22Rv1 (cell line): ENCODE results near the gene CFAP161.

Experiments
- ZFX ChIP-seq: fragments of 450-650 bp; IDR thresholded peaks from 2 replicates; pipeline ENCODE4 v1.6.1; 2017; ENCODE audit warnings: antibody characterized with exemption, borderline replicate concordance
- TF ChIP-seq, protein P1 (sequence below): fragments of 450-650 bp; IDR thresholded peaks from 2 replicates; pipeline ENCODE4 v1.5.1; 2017; ENCODE audit warnings: mild to moderate bottlenecking

DNA sequence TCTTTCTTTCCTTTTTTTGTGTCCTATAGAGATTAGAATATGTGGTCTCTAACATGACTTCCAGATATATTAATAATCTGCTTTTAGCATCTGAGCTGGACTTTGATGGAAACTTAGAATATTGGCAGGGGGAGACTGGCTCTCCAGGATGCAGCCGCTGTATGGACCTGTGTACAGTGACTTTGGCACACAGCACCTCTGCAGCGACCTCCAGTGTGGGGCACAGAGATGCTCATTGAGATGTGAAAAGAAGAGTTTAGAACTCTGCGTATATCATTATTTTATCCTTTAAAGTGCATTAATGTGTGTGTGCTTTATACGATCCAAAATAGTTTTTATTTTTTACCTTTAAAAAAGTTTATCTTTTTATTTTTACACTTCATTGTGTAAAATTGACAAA lies 18.3 kb downstream of the CFAP161 start:
- TF ChIP-seq, protein P1, sequence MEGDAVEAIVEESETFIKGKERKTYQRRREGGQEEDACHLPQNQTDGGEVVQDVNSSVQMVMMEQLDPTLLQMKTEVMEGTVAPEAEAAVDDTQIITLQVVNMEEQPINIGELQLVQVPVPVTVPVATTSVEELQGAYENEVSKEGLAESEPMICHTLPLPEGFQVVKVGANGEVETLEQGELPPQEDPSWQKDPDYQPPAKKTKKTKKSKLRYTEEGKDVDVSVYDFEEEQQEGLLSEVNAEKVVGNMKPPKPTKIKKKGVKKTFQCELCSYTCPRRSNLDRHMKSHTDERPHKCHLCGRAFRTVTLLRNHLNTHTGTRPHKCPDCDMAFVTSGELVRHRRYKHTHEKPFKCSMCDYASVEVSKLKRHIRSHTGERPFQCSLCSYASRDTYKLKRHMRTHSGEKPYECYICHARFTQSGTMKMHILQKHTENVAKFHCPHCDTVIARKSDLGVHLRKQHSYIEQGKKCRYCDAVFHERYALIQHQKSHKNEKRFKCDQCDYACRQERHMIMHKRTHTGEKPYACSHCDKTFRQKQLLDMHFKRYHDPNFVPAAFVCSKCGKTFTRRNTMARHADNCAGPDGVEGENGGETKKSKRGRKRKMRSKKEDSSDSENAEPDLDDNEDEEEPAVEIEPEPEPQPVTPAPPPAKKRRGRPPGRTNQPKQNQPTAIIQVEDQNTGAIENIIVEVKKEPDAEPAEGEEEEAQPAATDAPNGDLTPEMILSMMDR: no peak
- TF ChIP-seq ZFX: no peak
